ENCODE measurements around the gene SULT1E1.

DNA sequence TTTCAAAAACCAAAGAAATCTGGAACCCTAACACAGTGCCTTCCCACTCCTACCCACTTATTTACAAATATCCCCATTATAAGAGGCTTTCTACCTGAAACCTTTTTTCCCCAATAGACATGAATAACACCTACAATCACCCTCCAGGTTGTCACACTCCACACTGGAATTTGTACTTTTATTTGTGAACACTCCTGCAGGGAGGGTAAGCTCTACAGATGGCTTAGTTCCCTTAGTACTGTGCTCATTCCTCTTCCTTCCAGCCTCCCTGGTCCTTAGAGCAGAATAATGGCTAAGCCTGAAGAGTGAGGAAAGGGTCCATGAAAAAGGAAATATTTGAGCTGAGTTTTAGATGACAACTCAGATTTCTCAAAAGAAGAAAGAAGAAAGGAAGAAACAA is 22.2 kb upstream of the SULT1E1 start:
- TF ChIP-seq, protein P1, sequence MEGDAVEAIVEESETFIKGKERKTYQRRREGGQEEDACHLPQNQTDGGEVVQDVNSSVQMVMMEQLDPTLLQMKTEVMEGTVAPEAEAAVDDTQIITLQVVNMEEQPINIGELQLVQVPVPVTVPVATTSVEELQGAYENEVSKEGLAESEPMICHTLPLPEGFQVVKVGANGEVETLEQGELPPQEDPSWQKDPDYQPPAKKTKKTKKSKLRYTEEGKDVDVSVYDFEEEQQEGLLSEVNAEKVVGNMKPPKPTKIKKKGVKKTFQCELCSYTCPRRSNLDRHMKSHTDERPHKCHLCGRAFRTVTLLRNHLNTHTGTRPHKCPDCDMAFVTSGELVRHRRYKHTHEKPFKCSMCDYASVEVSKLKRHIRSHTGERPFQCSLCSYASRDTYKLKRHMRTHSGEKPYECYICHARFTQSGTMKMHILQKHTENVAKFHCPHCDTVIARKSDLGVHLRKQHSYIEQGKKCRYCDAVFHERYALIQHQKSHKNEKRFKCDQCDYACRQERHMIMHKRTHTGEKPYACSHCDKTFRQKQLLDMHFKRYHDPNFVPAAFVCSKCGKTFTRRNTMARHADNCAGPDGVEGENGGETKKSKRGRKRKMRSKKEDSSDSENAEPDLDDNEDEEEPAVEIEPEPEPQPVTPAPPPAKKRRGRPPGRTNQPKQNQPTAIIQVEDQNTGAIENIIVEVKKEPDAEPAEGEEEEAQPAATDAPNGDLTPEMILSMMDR (IDR thresholded peaks at IDR 0.05; ENCODE audit: control extremely low read depth in 1 of 3, insufficient read depth in 1 of 3, low read depth in 1 of 3, low read length in 3 of 3) = no peak
- TF ChIP-seq KDM5A (IDR thresholded peaks at IDR 0.05; ENCODE audit: low read length) (no peak), ZNF274 (IDR thresholded peaks at IDR 0.05; ENCODE audit: borderline replicate concordance, extremely low read depth, low read length) (no peak), POLR2AphosphoS5 (IDR thresholded peaks at IDR 0.05; ENCODE audit: low read depth, low read length) (no peak), POLR2A (IDR thresholded peaks at IDR 0.05; ENCODE audit: control extremely low read depth in 1 of 2, low read depth in 2 of 2, low read length in 2 of 2) (no peak), RFX5 (IDR thresholded peaks at IDR 0.05; ENCODE audit: borderline replicate concordance, low read depth, low read length) (no peak), TAF1 (IDR thresholded peaks at IDR 0.05; ENCODE audit: low read depth, low read length) (no peak)
